ENCODE data around the gene PRDM16. TPM values are rescaled to one million over a fixed set of nuclear protein-coding genes. Genes with fewer than 3 reads are reported as not detected.

PRDM16 gene
- polyA plus RNA-seq, 2 donors, result 0.15 to 0.28 TPM

DNA sequence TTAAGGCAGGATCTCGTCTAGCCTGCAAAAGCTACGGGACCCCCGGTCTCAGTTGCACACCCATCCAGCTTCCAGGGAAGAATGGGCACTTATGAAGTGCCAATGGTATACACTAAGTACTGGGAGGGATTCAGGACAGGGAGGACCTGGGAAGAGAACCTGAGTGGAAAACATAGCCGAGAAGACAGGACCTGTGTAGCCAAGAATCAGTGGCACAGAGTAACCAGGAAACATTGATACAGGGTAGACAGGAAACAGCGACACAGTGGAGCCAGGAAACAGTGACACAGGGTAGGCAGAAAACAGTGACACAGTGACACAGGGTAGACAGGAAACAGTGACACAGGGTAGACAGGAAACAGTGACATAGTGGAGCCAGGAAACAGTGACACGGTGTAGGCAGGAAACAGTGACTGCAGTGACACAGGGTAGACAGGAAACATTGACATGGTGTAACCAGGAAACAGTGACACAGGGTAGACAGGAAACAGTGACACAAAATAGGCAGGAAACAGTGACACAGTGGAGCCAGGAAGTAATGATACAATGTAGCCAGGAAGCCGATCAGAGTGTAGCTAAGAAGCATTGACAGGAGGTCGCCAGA, 247.4 kb downstream of the PRDM16 start:
- Histone ChIP-seq H3K4me1 (ENCODE audit: control insufficient read depth in 2 of 2, insufficient read depth in 2 of 2, low read length in 1 of 2) (peaks cover 2 to 18% of the 10 kb centered on the region in 2 donors), H3K36me3 (ENCODE audit: control insufficient read depth in 2 of 2, insufficient read depth in 2 of 2, low read length in 1 of 2) (no peaks in the 10 kb centered on the region), H3K27ac (ENCODE audit: low read depth in 2 of 2, low read length in 1 of 2) (no peak overlapping the region), H3K9me3 (ENCODE audit: control insufficient read depth in 2 of 2, insufficient read depth in 1 of 2, low read depth in 1 of 2, low read length in 1 of 2) (peaks cover 0 to 8% of the 10 kb centered on the region in 2 donors), H3K27me3 (ENCODE audit: control insufficient read depth in 1 of 2, insufficient read depth in 2 of 2, low read length in 2 of 2) (no peaks in the 10 kb centered on the region), H3K4me3 (ENCODE audit: low read depth in 1 of 2, low read length in 2 of 2) (no peak overlapping the region)
- 73 to 75% methylated on average over 8 of the region's 8 CpGs for WGBS, 2 donors

- WGBS, 2 donors, result 91% methylated on average over 17 of the region's 17 CpGs
- Histone ChIP-seq H3K4me1 (ENCODE audit: control insufficient read depth in 2 of 2, insufficient read depth in 2 of 2, low read length in 1 of 2) (peaks cover 2 to 16% of the 10 kb centered on the region in 2 donors), H3K27ac (ENCODE audit: low read depth in 2 of 2, low read length in 1 of 2) (no peak overlapping the region), H3K27me3 (ENCODE audit: control insufficient read depth in 1 of 2, insufficient read depth in 2 of 2, low read length in 2 of 2) (no peaks in the 10 kb centered on the region), H3K9me3 (ENCODE audit: control insufficient read depth in 2 of 2, insufficient read depth in 1 of 2, low read depth in 1 of 2, low read length in 1 of 2) (peaks cover 0 to 8% of the 10 kb centered on the region in 2 donors), H3K36me3 (ENCODE audit: control insufficient read depth in 2 of 2, insufficient read depth in 2 of 2, low read length in 1 of 2) (no peaks in the 10 kb centered on the region), H3K4me3 (ENCODE audit: low read depth in 1 of 2, low read length in 2 of 2) (no peak overlapping the region)
Observed at GRCh38 chr1:3317456-3317855, 248.5 kb downstream of the PRDM16 start.

DNA sequence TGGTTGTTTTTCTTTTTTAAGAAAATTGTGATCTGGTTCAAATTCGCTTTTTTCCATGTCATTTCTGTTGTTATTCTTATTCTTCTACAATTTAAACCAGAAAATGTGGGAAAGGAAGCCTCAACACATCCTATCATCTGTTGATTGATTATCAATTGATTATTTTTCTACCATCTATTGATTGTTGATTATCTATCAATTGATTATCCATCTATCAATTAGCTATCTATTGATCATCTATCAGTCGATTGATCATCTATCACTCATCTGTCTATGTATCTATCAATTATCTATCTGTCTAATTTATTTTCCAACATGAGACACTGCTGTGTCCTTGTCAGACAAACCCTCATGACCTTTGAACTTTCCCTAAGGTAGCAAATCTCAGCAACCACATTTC, 249.3 kb downstream of the PRDM16 start:
- peaks cover 0 to 8% of the 10 kb centered on the region in 2 donors for H3K9me3 ChIP-seq (ENCODE audit: control insufficient read depth in 2 of 2, insufficient read depth in 1 of 2, low read depth in 1 of 2, low read length in 1 of 2)
- no peaks in the 10 kb centered on the region for H3K27me3 ChIP-seq (ENCODE audit: control insufficient read depth in 1 of 2, insufficient read depth in 2 of 2, low read length in 2 of 2)
- WGBS, 2 donors, result 84% methylated on average over 2 of the region's 2 CpGs
- no peak overlapping the region for H3K27ac ChIP-seq (ENCODE audit: low read depth in 2 of 2, low read length in 1 of 2)
- no peaks in the 10 kb centered on the region for H3K36me3 ChIP-seq (ENCODE audit: control insufficient read depth in 2 of 2, insufficient read depth in 2 of 2, low read length in 1 of 2)
- no peak overlapping the region for H3K4me3 ChIP-seq (ENCODE audit: low read depth in 1 of 2, low read length in 2 of 2)
- peaks cover 2 to 13% of the 10 kb centered on the region in 2 donors for H3K4me1 ChIP-seq (ENCODE audit: control insufficient read depth in 2 of 2, insufficient read depth in 2 of 2, low read length in 1 of 2)

DNA sequence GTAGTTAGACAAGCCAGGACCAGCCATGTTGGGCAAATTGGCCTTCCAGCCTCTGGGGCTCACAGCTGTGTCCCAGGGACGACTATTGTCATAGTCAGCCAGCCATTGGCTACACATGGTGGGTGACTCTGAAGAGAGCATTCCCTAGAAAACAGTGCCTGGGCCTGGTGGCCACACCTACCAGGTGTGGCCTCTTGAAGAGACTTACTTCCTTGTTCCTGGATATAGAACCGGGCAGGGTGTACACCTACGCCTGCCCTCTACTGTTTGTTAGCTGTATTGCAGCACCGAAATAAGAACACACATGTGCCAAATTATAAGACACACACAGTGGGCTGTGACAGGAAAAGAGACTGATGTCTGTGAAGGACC, 250.9 kb downstream of the PRDM16 start:
- Histone ChIP-seq H3K9me3 (ENCODE audit: control insufficient read depth in 2 of 2, insufficient read depth in 1 of 2, low read depth in 1 of 2, low read length in 1 of 2) (peaks cover 0 to 8% of the 10 kb centered on the region in 2 donors), H3K27ac (ENCODE audit: low read depth in 2 of 2, low read length in 1 of 2) (peak overlapping the region in 1 of 2 donors; percentile 58), H3K4me3 (ENCODE audit: low read depth in 1 of 2, low read length in 2 of 2) (no peak overlapping the region), H3K4me1 (ENCODE audit: control insufficient read depth in 2 of 2, insufficient read depth in 2 of 2, low read length in 1 of 2) (peaks cover 2% of the 10 kb centered on the region in 2 donors), H3K27me3 (ENCODE audit: control insufficient read depth in 1 of 2, insufficient read depth in 2 of 2, low read length in 2 of 2) (no peaks in the 10 kb centered on the region), H3K36me3 (ENCODE audit: control insufficient read depth in 2 of 2, insufficient read depth in 2 of 2, low read length in 1 of 2) (no peaks in the 10 kb centered on the region)
- 25 to 32% methylated on average over 4 of the region's 4 CpGs for WGBS, 2 donors

DNA sequence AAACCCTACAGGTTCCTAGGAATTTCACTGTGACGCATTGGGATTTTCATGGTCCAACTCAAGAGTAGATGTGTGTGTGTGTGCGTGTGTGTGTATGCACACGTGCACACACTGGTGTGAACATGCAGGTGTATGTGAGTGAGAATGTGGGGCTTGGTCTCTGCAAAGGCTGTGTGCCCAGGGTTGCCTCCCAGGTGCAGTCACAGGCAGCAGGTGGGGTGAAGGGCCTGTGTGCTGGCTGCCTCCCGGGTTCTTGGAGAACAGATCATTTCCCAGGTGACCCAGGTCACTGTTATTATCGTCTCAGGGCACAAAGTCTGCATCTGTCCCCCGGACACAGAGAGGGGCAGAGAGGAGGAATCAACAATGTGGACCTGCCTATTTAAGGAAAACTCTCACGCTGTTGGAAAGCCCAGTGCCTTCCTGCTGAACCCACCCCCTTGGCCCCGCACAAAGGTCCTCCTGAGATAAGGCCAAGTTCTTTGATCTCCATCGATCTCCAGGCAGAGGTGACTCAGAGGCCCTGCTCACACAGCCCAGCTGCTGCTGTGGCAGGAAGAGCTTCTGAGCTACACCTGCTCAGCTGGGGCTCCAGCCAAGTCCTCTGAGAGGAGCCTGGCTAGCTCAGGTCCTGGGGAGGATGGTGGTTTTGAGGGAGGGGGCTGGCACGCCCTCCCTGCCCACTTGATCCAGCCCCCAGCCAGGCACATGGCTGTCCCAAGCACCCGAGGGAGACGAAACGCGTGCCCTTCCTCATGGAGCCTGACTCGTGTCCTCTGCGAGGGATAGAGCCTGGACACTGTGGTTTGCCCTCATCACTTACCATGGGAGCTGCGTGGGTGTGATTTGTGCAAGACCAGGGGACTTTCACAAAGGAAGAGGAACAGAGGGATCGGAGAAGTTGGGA, 251.5 kb downstream of the PRDM16 start:
- WGBS, 2 donors, result 40 to 44% methylated on average over 18 of the region's 18 CpGs
- Histone ChIP-seq H3K36me3 (ENCODE audit: control insufficient read depth in 2 of 2, insufficient read depth in 2 of 2, low read length in 1 of 2) (no peaks in the 10 kb centered on the region), H3K27me3 (ENCODE audit: control insufficient read depth in 1 of 2, insufficient read depth in 2 of 2, low read length in 2 of 2) (no peaks in the 10 kb centered on the region), H3K9me3 (ENCODE audit: control insufficient read depth in 2 of 2, insufficient read depth in 1 of 2, low read depth in 1 of 2, low read length in 1 of 2) (peaks cover 0 to 8% of the 10 kb centered on the region in 2 donors), H3K27ac (ENCODE audit: low read depth in 2 of 2, low read length in 1 of 2) (no peak overlapping the region), H3K4me3 (ENCODE audit: low read depth in 1 of 2, low read length in 2 of 2) (no peak overlapping the region), H3K4me1 (ENCODE audit: control insufficient read depth in 2 of 2, insufficient read depth in 2 of 2, low read length in 1 of 2) (peaks cover 2% of the 10 kb centered on the region in 2 donors)

GRCh38 chr1:3321559-3322449, 252.8 kb downstream of the PRDM16 start:
- Histone ChIP-seq H3K27me3 (ENCODE audit: control insufficient read depth in 1 of 2, insufficient read depth in 2 of 2, low read length in 2 of 2) (no peaks in the 10 kb centered on the region), H3K27ac (ENCODE audit: low read depth in 2 of 2, low read length in 1 of 2) (no peak overlapping the region), H3K4me1 (ENCODE audit: control insufficient read depth in 2 of 2, insufficient read depth in 2 of 2, low read length in 1 of 2) (peaks cover 2% of the 10 kb centered on the region in 2 donors), H3K4me3 (ENCODE audit: low read depth in 1 of 2, low read length in 2 of 2) (no peak overlapping the region), H3K36me3 (ENCODE audit: control insufficient read depth in 2 of 2, insufficient read depth in 2 of 2, low read length in 1 of 2) (no peaks in the 10 kb centered on the region), H3K9me3 (ENCODE audit: control insufficient read depth in 2 of 2, insufficient read depth in 1 of 2, low read depth in 1 of 2, low read length in 1 of 2) (peaks cover 0 to 5% of the 10 kb centered on the region in 2 donors)
- WGBS, 2 donors, result 70 to 74% methylated on average over 25 of the region's 25 CpGs

GRCh38 chr1:3322450-3323020, 253.5 kb downstream of the PRDM16 start:
- H3K4me3 ChIP-seq (ENCODE audit: low read depth in 1 of 2, low read length in 2 of 2), result no peak overlapping the region
- H3K27ac ChIP-seq (ENCODE audit: low read depth in 2 of 2, low read length in 1 of 2), result no peak overlapping the region
- H3K9me3 ChIP-seq (ENCODE audit: control insufficient read depth in 2 of 2, insufficient read depth in 1 of 2, low read depth in 1 of 2, low read length in 1 of 2), result no peaks in the 10 kb centered on the region
- H3K27me3 ChIP-seq (ENCODE audit: control insufficient read depth in 1 of 2, insufficient read depth in 2 of 2, low read length in 2 of 2), result no peaks in the 10 kb centered on the region
- H3K36me3 ChIP-seq (ENCODE audit: control insufficient read depth in 2 of 2, insufficient read depth in 2 of 2, low read length in 1 of 2), result no peaks in the 10 kb centered on the region
- WGBS, 2 donors, result 79 to 86% methylated on average over 17 of the region's 17 CpGs
- peaks cover 2% of the 10 kb centered on the region in 2 donors for H3K4me1 ChIP-seq (ENCODE audit: control insufficient read depth in 2 of 2, insufficient read depth in 2 of 2, low read length in 1 of 2)

DNA sequence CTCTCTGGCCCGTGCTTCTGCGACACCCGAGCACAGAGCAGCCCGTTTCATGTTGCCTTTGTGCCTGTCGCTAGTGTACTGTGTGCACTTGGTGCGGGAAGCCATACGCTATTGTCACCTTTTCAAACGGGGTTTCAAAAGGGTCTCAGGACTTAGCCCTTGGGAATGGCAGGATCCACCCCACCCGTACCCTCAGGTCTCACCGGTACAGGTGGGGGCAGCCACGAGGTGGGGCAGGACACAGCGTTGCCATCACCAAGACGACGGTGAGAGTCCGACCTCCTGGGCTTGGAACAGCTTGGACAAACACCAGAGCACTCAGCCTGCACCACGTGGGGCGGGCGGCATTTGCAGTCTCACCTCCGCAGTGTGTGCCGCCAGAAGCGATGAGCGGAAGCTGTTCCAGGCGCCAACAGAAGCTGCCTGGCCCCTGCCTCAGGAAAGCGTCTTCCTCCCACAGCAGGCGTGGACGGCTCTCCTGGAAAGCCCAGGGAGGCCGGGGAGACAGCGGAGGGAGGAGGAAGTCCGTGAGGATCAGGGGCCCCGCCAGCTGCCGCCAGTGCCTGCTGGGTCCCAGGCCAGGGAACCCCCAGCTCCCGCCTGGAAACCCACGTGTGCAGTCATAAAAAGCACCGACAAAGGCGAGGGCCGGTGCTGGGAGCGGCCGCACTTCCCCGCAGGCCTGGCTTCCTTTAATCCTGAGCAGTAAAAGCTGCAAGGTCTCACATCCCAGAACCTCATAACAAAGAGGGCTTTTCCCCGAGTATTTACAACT, 254.2 kb downstream of the PRDM16 start:
- Histone ChIP-seq H3K4me3 (ENCODE audit: low read depth in 1 of 2, low read length in 2 of 2) (no peak overlapping the region), H3K9me3 (ENCODE audit: control insufficient read depth in 2 of 2, insufficient read depth in 1 of 2, low read depth in 1 of 2, low read length in 1 of 2) (no peaks in the 10 kb centered on the region)
- WGBS, 2 donors, result 28 to 38% methylated on average over 38 to 40 of the region's 40 CpGs

More for the DNA sequence above, 254.2 kb downstream of the PRDM16 start:
- no peaks in the 10 kb centered on the region for H3K36me3 ChIP-seq (ENCODE audit: control insufficient read depth in 2 of 2, insufficient read depth in 2 of 2, low read length in 1 of 2)
- peaks cover 2% of the 10 kb centered on the region in 2 donors for H3K4me1 ChIP-seq (ENCODE audit: control insufficient read depth in 2 of 2, insufficient read depth in 2 of 2, low read length in 1 of 2)
- no peaks in the 10 kb centered on the region for H3K27me3 ChIP-seq (ENCODE audit: control insufficient read depth in 1 of 2, insufficient read depth in 2 of 2, low read length in 2 of 2)
- H3K27ac ChIP-seq (ENCODE audit: low read depth in 2 of 2, low read length in 1 of 2), result no peak overlapping the region

All from esophagus (tissue), 2 donors.